Astrocyte (in vitro differentiated cells and primary cell): ENCODE data around the gene SLC4A5. TPM values are rescaled to one million over a fixed set of nuclear protein-coding genes. Genes with fewer than 3 reads are reported as not detected.

Experiments
- DNase-seq: peaks from one replicate; pipeline ENCODE4 v3.0.0-alpha.2; 2010; ENCODE audit warnings: low read depth
- FAIRE-seq: peaks from 2 replicates; lab custom pipeline; 2011; peaks lifted over from hg19 to GRCh38; lab: Jason Lieb, UNC
- H2AFZ ChIP-seq: 2 replicates; pipeline ENCODE4 v1.6.0; 2012; ENCODE audit warnings: low read depth, low read length, inconsistent platforms
- H3K27ac ChIP-seq: 2 replicates; pipeline ENCODE4 v1.5.1; 2011; ENCODE audit warnings: low read depth, low read length, inconsistent platforms
- H3K27me3 ChIP-seq: 2 replicates; pipeline ENCODE4 v1.6.0; 2011; ENCODE audit warnings: low read length, inconsistent platforms; ENCODE audit not compliant: insufficient read depth
- H3K36me3 ChIP-seq: 2 replicates; pipeline ENCODE4 v1.5.1; 2011; ENCODE audit warnings: low read length, inconsistent platforms; ENCODE audit not compliant: insufficient read depth
- H3K4me1 ChIP-seq: 2 replicates; pipeline ENCODE4 v1.5.1; 2011; ENCODE audit warnings: low read length, inconsistent platforms; ENCODE audit not compliant: insufficient read depth
- H3K4me2 ChIP-seq: 2 replicates; pipeline ENCODE4 v1.6.0; 2012; ENCODE audit warnings: low read length, inconsistent platforms
- H3K4me3 ChIP-seq: 2 replicates; pipeline ENCODE4 v1.5.1; 2011; ENCODE audit warnings: low read depth, mild to moderate bottlenecking, low read length, inconsistent platforms; ENCODE audit not compliant: insufficient read depth
- H3K79me2 ChIP-seq: 2 replicates; pipeline ENCODE4 v1.6.0; 2012; ENCODE audit warnings: mild to moderate bottlenecking, low read length, inconsistent platforms; ENCODE audit not compliant: insufficient read depth
- H3K9ac ChIP-seq: 2 replicates; pipeline ENCODE4 v1.6.0; 2012; ENCODE audit warnings: mild to moderate bottlenecking, low read length, inconsistent platforms
- H3K9me3 ChIP-seq: 2 replicates; pipeline ENCODE4 v1.5.1; 2012; ENCODE audit warnings: low read depth, mild to moderate bottlenecking, low read length, inconsistent platforms; ENCODE audit not compliant: insufficient read depth
- H4K20me1 ChIP-seq: 2 replicates; pipeline ENCODE4 v1.6.0; 2012; ENCODE audit warnings: low read length, inconsistent platforms; ENCODE audit not compliant: insufficient read depth
- H3K27ac Mint-ChIP-seq: one replicate; pipeline ENCODE4 v1.8.0; 2021; ENCODE audit warnings: mild to moderate bottlenecking, mixed read lengths; ENCODE audit not compliant: unreplicated experiment
- H3K27me3 Mint-ChIP-seq: one replicate; pipeline ENCODE4 v1.8.0; 2021; ENCODE audit warnings: low read depth, mixed read lengths; ENCODE audit not compliant: unreplicated experiment
- H3K36me3 Mint-ChIP-seq: one replicate; pipeline ENCODE4 v1.8.0; 2021; ENCODE audit warnings: low read depth, mixed read lengths; ENCODE audit not compliant: unreplicated experiment
- H3K4me1 Mint-ChIP-seq: one replicate; pipeline ENCODE4 v1.8.0; 2021; ENCODE audit warnings: low read depth, mixed read lengths; ENCODE audit not compliant: unreplicated experiment
- H3K4me3 Mint-ChIP-seq: one replicate; pipeline ENCODE4 v1.8.0; 2021; ENCODE audit warnings: mild to moderate bottlenecking, moderate library complexity, mixed read lengths; ENCODE audit not compliant: unreplicated experiment
- H3K9me3 Mint-ChIP-seq: one replicate; pipeline ENCODE4 v1.8.0; 2021; ENCODE audit warnings: mild to moderate bottlenecking, mixed read lengths; ENCODE audit not compliant: unreplicated experiment
- EZH2 ChIP-seq: IDR thresholded peaks from 2 replicates; pipeline ENCODE4 v1.6.1; 2012; ENCODE audit warnings: mild to moderate bottlenecking, low read length, inconsistent platforms; ENCODE audit not compliant: insufficient read depth
- total RNA-seq: library from RNA; stranded (reverse); gene quantifications from 2 replicates; pipeline ENCODE4 v1.2.1, GENCODE V29; 2021
- TF ChIP-seq, protein P1 (sequence below): IDR thresholded peaks from 2 replicates; pipeline ENCODE4 v1.5.1; 2011; ENCODE audit warnings: low read depth, mild to moderate bottlenecking, inconsistent platforms, low read length, moderate library complexity; ENCODE audit not compliant: insufficient read depth

SLC4A5 gene
- total RNA-seq, 1 donor from 2014 or later = 0.41 TPM

DNA sequence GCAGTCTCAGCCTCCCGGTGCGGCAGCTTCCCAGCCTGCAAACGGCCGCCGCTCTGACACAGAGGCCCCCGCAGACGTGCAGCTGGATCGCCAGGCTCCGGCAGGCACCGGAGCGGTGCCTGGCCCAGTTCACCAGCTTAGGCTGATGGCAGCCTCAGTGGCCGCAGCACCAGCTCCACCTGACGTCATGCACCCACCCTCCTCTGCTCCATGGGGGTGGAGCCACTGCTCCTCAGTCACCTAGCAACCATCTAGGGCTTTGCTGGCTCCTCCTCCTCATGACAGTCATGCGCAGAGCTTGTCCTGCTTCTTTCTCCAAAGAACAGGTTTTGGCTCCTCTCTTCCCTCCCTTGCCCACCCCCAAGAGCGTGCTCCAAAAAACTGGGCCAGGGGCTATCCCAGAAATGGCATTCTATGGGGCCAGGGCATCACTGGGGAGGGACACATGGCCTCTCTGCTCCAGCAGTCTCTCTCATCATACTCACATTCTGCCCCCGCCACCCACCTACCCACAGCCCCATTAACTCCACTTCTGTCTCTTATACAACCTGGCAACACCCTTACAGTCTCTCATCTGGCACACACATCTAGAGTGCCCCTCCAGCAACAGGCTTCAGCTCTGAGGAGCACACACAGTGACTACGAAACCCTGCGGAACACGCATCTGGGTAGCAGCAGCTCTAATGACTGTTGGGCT, 31.4 kb upstream of the SLC4A5 start:
- Histone ChIP-seq H3K9me3 (no peaks in the 10 kb centered on the region), H3K27ac (no peak overlapping the region), H3K27me3 (no peaks in the 10 kb centered on the region), H3K9ac (peak overlapping the region; percentile 57), H4K20me1 (peaks cover 83% of the 10 kb centered on the region), H3K36me3 (peaks cover 20% of the 10 kb centered on the region), H3K79me2 (peaks cover 55% of the 10 kb centered on the region), H3K4me3 (peak overlapping the region; percentile 37), H3K4me2 (peak overlapping the region; percentile 84), H3K4me1 (peaks cover 12% of the 10 kb centered on the region), H2AFZ (peak overlapping the region; percentile 7)
- no peaks in the 10 kb centered on the region for H3K9me3 Mint-ChIP-seq
- no peaks in the 10 kb centered on the region for H3K27me3 Mint-ChIP-seq
- no peak for FAIRE-seq
- H3K27ac Mint-ChIP-seq = peak overlapping the region; percentile 41
- DNase-seq = peak; percentile 75
- H3K36me3 Mint-ChIP-seq = peaks cover 32% of the 10 kb centered on the region
- peaks cover 29% of the 10 kb centered on the region for H3K4me1 Mint-ChIP-seq
- TF ChIP-seq EZH2 = no peak
- TF ChIP-seq, protein P1, sequence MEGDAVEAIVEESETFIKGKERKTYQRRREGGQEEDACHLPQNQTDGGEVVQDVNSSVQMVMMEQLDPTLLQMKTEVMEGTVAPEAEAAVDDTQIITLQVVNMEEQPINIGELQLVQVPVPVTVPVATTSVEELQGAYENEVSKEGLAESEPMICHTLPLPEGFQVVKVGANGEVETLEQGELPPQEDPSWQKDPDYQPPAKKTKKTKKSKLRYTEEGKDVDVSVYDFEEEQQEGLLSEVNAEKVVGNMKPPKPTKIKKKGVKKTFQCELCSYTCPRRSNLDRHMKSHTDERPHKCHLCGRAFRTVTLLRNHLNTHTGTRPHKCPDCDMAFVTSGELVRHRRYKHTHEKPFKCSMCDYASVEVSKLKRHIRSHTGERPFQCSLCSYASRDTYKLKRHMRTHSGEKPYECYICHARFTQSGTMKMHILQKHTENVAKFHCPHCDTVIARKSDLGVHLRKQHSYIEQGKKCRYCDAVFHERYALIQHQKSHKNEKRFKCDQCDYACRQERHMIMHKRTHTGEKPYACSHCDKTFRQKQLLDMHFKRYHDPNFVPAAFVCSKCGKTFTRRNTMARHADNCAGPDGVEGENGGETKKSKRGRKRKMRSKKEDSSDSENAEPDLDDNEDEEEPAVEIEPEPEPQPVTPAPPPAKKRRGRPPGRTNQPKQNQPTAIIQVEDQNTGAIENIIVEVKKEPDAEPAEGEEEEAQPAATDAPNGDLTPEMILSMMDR = no peak
- H3K4me3 Mint-ChIP-seq = peak overlapping the region; percentile 76

DNA sequence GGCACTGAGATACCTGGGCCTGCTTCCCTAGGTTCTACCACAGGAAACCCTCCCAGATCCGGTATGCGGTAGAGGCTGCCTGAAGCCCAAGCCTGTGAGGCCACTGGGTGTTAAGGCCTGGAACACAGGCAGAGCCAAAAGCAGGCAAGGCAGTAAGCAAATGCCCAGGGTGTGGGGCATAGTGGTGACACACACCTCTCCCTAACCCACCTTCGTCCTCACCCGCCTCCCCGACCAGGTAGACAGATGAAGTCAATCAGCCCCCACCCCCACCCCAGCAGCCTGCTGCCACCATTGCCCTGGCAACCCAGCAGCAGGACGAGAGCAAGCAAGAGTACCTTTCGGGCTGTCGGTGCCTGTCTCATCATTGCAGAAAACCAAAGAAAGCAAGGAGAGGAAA, 30.8 kb upstream of the SLC4A5 start:
- Mint-ChIP-seq H3K27me3 (no peaks in the 10 kb centered on the region), H3K36me3 (peaks cover 37% of the 10 kb centered on the region), H3K27ac (peak overlapping the region; percentile 4), H3K9me3 (no peaks in the 10 kb centered on the region), H3K4me1 (peaks cover 24% of the 10 kb centered on the region), H3K4me3 (peak overlapping the region; percentile 76)
- peak overlapping the region; percentile 84 for H3K4me2 ChIP-seq
- peak overlapping the region; percentile 7 for H2AFZ ChIP-seq
- H3K4me1 ChIP-seq = peaks cover 9% of the 10 kb centered on the region
- TF ChIP-seq, protein P1 = no peak
- TF ChIP-seq EZH2 = no peak
- H3K36me3 ChIP-seq = peaks cover 20% of the 10 kb centered on the region
- H3K79me2 ChIP-seq = peaks cover 48% of the 10 kb centered on the region
- peak overlapping the region; percentile 37 for H3K4me3 ChIP-seq
- no peaks in the 10 kb centered on the region for H3K27me3 ChIP-seq
- no peak for FAIRE-seq
- H4K20me1 ChIP-seq = peaks cover 76% of the 10 kb centered on the region
- peak overlapping the region; percentile 57 for H3K9ac ChIP-seq
- H3K27ac ChIP-seq = no peak overlapping the region
- no peaks in the 10 kb centered on the region for H3K9me3 ChIP-seq
- no peak for DNase-seq

GRCh38 chr2:74373221-74373676, 30.0 kb upstream of the SLC4A5 start:
- H3K4me3 Mint-ChIP-seq = peak overlapping the region; percentile 75
- peaks cover 26% of the 10 kb centered on the region for H3K36me3 ChIP-seq
- H3K9ac ChIP-seq = no peak overlapping the region
- FAIRE-seq (no peak), DNase-seq (no peak)
- no peaks in the 10 kb centered on the region for H3K27me3 ChIP-seq
- no peak overlapping the region for H3K27ac ChIP-seq
- peaks cover 41% of the 10 kb centered on the region for H3K36me3 Mint-ChIP-seq
- no peak overlapping the region for H3K27ac Mint-ChIP-seq
- no peak overlapping the region for H2AFZ ChIP-seq
- peaks cover 18% of the 10 kb centered on the region for H3K4me1 Mint-ChIP-seq
- H3K79me2 ChIP-seq = peaks cover 41% of the 10 kb centered on the region
- H3K27me3 Mint-ChIP-seq = no peaks in the 10 kb centered on the region
- peaks cover 69% of the 10 kb centered on the region for H4K20me1 ChIP-seq
- no peak for TF ChIP-seq EZH2
- TF ChIP-seq, protein P1 = no peak
- H3K4me1 ChIP-seq = peaks cover 9% of the 10 kb centered on the region
- no peak overlapping the region for H3K4me3 ChIP-seq
- H3K9me3 Mint-ChIP-seq = no peaks in the 10 kb centered on the region
- no peaks in the 10 kb centered on the region for H3K9me3 ChIP-seq
- no peak overlapping the region for H3K4me2 ChIP-seq
